Astrocyte of the spinal cord (primary cell): ENCODE data around the gene SH3BP5L.

ENCODE experiments used
- DNase-seq: peaks from one replicate; pipeline ENCODE4 v3.0.0; 2011; ENCODE audit warnings: low read depth, low spot score
- H3K4me3 ChIP-seq: 2 replicates; pipeline ENCODE4 v1.5.1; 2011; ENCODE audit warnings: low read depth, mild to moderate bottlenecking, low read length, moderate library complexity
- CTCF ChIP-seq: IDR thresholded peaks from 2 replicates; pipeline ENCODE4 v1.5.1; 2012; ENCODE audit warnings: low read depth, mild to moderate bottlenecking, low read length, inconsistent platforms
- in situ Hi-C: cut with HindIII; loops from 2 replicates; pipeline ENCODE4 v1.10.0; 2017; ENCODE audit warnings: low sequenced_read_pairs

The SH3BP5L gene

DNA sequence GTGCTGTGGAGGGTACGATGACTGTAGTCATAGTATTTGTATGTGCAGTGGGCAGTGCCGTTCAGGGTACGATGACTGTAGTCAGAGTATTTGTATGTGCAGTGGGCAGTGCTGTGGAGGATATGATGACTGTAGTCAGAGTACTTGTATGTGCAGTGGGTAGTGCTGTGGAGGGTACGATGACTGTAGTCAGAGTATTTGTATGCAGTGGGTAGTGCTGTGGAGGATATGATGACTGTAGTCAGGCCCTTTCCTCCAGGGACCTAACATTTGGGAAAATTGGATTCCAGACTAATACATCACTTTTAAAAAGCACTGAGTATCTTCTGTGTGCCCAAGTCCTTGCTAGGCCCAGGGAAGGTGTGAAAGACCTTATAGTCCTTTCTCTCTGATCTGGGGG is 15.2 kb upstream of the SH3BP5L start:
- in situ Hi-C loops = no loop called here
- DNase-seq = no peak
- no peak overlapping the region for H3K4me3 ChIP-seq
- no peak for TF ChIP-seq CTCF

DNA sequence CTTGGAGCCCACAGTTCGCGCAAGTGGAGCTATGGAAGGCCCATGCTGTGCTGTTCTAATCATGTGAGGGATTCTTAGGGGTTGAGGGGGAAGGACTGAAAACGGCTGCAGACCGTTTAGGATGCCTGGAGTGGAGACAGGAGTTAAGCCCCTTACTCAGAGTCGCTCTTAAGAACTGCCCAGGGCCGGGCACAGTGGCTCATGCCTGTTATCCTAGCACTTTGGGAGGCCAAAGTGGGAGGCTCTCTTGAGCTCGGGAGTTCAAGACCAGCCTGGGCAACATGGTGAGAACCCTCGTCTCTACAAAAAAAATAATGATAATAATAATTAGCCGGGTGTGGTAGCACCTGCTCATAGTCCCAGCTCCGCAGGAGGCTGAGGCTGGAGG is 13.4 kb upstream of the SH3BP5L start:
- in situ Hi-C loops = no loop called here
- peak overlapping the region; percentile 71 for H3K4me3 ChIP-seq
- no peak for TF ChIP-seq CTCF
- no peak for DNase-seq

GRCh38 chr1:248838357-248839167 is 12.8 kb upstream of the SH3BP5L start:
- no peak for TF ChIP-seq CTCF
- DNase-seq = peak; percentile 88
- peak overlapping the region; percentile 71 for H3K4me3 ChIP-seq
- in situ Hi-C loops = no loop called here

DNA sequence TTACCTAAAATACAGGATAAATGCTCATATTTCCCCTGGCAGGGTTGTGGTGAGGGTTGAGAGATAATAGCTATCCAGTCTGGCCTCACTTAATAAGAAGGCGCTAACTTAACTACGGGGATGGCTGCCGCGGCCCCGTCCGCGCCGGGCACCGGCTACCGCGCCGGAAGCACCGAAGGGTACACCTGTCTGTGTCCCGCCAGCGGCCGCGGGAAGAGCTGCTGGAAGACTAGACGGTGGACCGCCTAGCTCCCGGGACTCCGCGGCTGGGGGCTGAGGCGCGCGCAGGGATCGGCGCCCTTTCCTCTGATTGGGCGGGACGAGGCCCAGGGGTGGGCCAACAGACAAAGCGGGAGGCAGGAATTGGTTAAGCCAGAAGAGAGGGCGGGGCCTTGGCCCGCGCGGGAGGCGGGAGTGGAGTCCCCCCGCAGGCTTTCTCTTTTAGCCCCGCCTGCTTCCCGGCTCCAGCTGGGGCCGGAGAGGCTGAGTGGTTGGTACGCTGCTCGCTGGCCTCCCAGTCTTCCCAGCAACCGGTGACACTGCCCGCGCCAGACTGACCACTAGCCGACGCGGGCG is 12.2 kb upstream of the SH3BP5L start, which contains the start of gene ZNF672:
Gene ZNF672, plus strand, starts transcription at position 444 of the 576 bp plus-strand sequence. CDS start 9,051 bp downstream, outside the sequence.
- peak within 1 kb of the TSS; percentile 71 for H3K4me3 ChIP-seq
- DNase-seq = peak; percentile 99
- in situ Hi-C loops = no loop called here
- TF ChIP-seq CTCF = no peak

DNA sequence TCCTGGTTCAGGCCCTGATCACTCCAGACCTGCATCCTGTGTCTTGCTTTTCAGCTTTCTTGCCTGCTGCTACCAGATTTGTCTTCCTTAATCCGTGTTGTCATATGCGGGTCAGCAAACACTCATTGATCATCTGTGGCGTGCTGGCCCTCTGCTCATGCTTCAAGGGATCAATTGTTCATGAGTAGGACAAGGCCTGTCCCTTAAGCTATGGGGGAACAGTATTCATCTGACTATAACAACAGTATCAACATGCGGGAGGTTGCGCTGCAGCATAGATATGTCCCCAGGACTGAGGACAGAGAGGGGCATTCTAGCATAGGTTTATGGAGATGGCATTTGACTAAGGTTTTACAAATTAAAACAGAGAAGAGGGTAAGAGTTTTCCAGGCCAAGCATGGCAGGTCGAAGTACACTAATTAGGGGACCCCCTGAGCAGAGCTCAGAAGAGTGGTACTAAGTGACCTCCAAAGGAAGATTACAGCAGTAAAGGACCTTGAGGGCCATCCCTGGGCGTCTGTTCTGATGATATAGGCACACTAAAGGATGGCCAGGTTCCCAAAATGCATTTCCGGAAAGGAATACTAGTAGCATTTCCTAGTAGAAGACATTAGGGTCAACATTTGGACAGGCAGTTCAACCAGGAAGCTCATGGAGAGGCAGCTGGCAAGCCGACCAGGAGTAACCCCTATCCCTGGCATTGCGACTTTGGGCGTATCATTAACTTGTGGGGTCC is 11.5 kb upstream of the SH3BP5L start:
- in situ Hi-C loops = no loop called here
- TF ChIP-seq CTCF = no peak
- peak; percentile 3 for DNase-seq
- peak overlapping the region; percentile 71 for H3K4me3 ChIP-seq

GRCh38 chr1:248834343-248834940 is 8.7 kb upstream of the SH3BP5L start:
- no peak overlapping the region for H3K4me3 ChIP-seq
- no peak for DNase-seq
- in situ Hi-C loops = no loop called here
- TF ChIP-seq CTCF = no peak
